ENCODE data around the gene HMX3.

The HMX3 gene

GRCh38 chr10:123109466-123109865 is 26.3 kb upstream of the HMX3 start:
- TF ChIP-seq, protein P1, sequence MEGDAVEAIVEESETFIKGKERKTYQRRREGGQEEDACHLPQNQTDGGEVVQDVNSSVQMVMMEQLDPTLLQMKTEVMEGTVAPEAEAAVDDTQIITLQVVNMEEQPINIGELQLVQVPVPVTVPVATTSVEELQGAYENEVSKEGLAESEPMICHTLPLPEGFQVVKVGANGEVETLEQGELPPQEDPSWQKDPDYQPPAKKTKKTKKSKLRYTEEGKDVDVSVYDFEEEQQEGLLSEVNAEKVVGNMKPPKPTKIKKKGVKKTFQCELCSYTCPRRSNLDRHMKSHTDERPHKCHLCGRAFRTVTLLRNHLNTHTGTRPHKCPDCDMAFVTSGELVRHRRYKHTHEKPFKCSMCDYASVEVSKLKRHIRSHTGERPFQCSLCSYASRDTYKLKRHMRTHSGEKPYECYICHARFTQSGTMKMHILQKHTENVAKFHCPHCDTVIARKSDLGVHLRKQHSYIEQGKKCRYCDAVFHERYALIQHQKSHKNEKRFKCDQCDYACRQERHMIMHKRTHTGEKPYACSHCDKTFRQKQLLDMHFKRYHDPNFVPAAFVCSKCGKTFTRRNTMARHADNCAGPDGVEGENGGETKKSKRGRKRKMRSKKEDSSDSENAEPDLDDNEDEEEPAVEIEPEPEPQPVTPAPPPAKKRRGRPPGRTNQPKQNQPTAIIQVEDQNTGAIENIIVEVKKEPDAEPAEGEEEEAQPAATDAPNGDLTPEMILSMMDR (IDR thresholded peaks at IDR 0.05; ENCODE audit: extremely low read depth, insufficient read depth, missing control alignments) = no peak
- DNase-seq (ENCODE audit: low spot score) = no peak
- in situ Hi-C loops (cut with MboI; ENCODE audit: low pct_unique_long_range_greater_than_20kb, low sequenced_read_pairs, unreplicated experiment) = loop anchor here (25.0 kb wide), 1 partner anchor 853 kb away; no protein-coding TSS in a partner anchor

- DNase-seq (ENCODE audit: low spot score) = no peak
- in situ Hi-C loops (cut with MboI; ENCODE audit: low pct_unique_long_range_greater_than_20kb, low sequenced_read_pairs, unreplicated experiment) = loop anchor here (25.0 kb wide), 1 partner anchor 844 kb away; no protein-coding TSS in a partner anchor
These were observed 17.9 kb upstream of the HMX3 start for GRCh38 chr10:123117644-123118417.

DNA sequence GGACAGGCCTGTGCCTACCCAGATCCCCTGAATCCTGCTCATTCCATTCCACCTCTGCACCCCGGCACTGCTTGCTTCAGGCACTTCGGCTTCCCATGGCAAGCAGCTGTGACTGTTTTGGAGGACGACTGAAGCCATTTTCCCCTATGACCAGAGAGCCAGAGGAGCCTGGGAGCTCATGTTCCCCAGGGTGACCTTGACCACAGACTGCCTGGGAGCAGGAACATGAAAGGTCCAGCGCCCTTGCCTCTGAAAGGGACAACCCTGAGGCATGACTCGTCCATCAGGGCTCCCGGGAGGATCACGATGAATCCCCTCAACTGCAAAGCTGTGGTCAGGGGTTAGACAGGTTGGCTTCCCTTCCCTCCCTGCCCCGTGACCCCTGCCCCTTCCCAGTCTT is 16.7 kb upstream of the HMX3 start:
- no peak for DNase-seq (ENCODE audit: low spot score)
- in situ Hi-C loops (cut with MboI; ENCODE audit: low pct_unique_long_range_greater_than_20kb, low sequenced_read_pairs, unreplicated experiment) = loop anchor here (25.0 kb wide), 1 partner anchor 843 kb away; no protein-coding TSS in a partner anchor
- TF ChIP-seq, protein P1 (IDR thresholded peaks at IDR 0.05; ENCODE audit: extremely low read depth, insufficient read depth, missing control alignments) = no peak

More at GRCh38 chr10:123117644-123118417, 17.9 kb upstream of the HMX3 start:
- TF ChIP-seq, protein P1 (IDR thresholded peaks at IDR 0.05; ENCODE audit: extremely low read depth, insufficient read depth, missing control alignments) = no peak

GRCh38 chr10:123126246-123126645 is 9.5 kb upstream of the HMX3 start:
- TF ChIP-seq, protein P1 (IDR thresholded peaks at IDR 0.05; ENCODE audit: extremely low read depth, insufficient read depth, missing control alignments) = no peak
- no peak for DNase-seq (ENCODE audit: low spot score)
- in situ Hi-C loops (cut with MboI; ENCODE audit: low pct_unique_long_range_greater_than_20kb, low sequenced_read_pairs, unreplicated experiment) = no loop called here

DNA sequence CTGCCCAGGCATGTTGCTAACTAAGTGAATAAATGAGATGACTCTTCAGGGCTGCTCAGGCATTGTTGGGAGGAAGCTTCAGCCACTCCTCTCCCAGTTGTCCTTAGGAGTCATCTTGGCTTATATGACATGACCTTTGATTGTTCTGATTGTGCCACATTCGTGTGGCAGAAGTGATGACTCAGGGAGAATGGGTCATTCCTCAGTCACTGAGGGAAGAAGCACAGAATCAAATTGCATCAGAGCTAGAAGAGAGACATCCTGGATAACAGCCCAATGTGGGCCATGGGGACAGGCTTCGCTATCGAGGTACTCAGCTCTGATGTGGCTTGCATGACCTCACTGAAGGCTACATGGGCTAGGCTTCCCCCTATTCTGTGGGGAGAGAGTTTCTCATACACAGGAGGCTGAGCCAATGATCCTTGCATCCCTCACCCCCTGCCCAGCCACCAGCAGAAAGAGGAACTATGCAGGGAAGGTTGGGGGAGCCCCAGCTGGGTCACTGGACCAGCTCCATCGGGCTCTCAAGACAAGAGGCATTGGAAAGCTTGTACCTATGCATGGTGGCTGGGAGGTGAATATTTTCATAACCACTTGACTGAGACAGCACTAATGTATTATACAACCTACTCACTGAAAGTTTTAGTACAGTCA is 6.0 kb upstream of the HMX3 start:
- TF ChIP-seq, protein P1 (IDR thresholded peaks at IDR 0.05; ENCODE audit: extremely low read depth, insufficient read depth, missing control alignments) = no peak
- in situ Hi-C loops (cut with MboI; ENCODE audit: low pct_unique_long_range_greater_than_20kb, low sequenced_read_pairs, unreplicated experiment) = loop anchor here (5.0 kb wide), 1 partner anchor 418 kb away; no protein-coding TSS in a partner anchor
- DNase-seq (ENCODE audit: low spot score) = no peak

DNA sequence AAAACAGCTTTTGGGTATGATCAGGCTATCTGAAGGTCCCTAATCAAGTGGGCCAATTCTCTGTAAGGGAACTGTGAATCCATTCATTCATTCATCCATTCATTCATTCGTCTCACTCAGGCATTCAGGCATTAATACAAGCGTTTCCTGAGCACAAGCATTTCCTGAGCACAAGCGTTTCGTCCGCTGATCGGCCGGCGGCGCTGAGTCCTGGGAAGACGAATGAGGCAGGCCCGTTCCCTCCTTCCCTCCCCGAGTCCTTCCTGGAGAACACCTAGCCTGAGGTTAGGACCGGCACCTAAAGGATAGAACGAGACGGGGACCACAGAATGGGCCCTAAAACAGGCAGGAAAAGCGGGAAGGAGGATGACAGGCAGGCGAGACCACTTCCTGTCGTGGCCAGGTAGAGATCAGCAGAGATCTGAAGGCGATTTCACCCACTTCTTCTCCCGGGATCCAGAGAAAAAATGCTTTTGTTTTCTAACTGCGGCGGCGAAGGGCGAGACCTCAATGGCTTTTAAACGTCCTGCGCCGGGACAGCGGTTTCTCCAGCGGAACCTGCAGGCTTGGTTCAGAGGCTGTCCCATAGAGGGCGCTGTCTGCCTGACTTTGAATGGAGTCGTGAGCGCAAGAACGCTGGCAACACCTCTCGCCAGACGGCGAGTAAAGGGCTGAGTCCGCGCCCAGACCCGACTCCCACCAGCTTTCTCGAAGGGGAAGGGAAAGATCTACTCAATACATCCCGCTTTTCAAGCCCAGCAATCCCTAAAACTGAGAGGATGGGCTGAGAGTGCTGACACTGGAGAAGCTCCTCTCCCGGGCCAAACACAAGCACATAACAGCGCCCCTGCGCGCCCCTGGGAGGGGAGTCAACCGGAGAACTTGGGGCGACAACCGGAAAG is 2.9 kb upstream of the HMX3 start:
- in situ Hi-C loops (cut with MboI; ENCODE audit: low pct_unique_long_range_greater_than_20kb, low sequenced_read_pairs, unreplicated experiment) = loop anchor here (5.0 kb wide), 1 partner anchor 414 kb away; no protein-coding TSS in a partner anchor
- TF ChIP-seq, protein P1 (IDR thresholded peaks at IDR 0.05; ENCODE audit: extremely low read depth, insufficient read depth, missing control alignments) = peak; percentile 97
- DNase-seq (ENCODE audit: low spot score) = peak; percentile 90

Measured in GM13977 (cell line).